OCI-LY7 (cell line): ENCODE data around the gene MAEA.

ENCODE experiments used
- EZH2phosphoT487 ChIP-seq: fragments of 200-600 bp; sonication (generic); IDR thresholded peaks from 2 replicates; pipeline ENCODE4 v1.6.1; 2018; ENCODE audit warnings: low read depth, borderline replicate concordance, mild to moderate bottlenecking, mixed run types, antibody characterized with exemption, low read length, moderate library complexity, mixed read lengths
- TF ChIP-seq, protein P1 (sequence below): fragments of 200-600 bp; sonication (generic); conservative IDR thresholded peaks from 2 replicates; pipeline ENCODE4 v1.5.1; 2014; ENCODE audit warnings: mild to moderate bottlenecking, antibody characterized with exemption, low read length, moderate library complexity, mixed read lengths

DNA sequence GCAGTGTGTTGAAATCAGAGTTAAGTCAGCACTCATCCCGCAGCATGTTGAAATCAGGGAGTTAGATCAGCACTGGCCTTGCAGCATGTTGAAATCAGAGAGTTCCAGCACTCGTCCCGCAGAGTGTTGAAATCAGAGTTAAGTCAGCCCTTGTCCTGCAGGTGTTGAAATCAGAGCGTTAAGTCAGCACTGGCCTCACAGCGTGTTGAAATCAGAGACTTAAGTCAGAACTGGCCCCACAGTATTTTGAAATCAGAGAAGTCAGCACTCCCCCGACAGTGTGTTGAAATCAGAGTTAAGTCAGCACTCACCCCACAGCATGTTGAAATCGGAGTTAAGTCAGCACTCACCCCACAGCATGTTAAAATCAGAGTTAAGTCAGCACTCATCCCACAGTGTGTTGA is 46.4 kb downstream of the MAEA start:
- TF ChIP-seq, protein P1, sequence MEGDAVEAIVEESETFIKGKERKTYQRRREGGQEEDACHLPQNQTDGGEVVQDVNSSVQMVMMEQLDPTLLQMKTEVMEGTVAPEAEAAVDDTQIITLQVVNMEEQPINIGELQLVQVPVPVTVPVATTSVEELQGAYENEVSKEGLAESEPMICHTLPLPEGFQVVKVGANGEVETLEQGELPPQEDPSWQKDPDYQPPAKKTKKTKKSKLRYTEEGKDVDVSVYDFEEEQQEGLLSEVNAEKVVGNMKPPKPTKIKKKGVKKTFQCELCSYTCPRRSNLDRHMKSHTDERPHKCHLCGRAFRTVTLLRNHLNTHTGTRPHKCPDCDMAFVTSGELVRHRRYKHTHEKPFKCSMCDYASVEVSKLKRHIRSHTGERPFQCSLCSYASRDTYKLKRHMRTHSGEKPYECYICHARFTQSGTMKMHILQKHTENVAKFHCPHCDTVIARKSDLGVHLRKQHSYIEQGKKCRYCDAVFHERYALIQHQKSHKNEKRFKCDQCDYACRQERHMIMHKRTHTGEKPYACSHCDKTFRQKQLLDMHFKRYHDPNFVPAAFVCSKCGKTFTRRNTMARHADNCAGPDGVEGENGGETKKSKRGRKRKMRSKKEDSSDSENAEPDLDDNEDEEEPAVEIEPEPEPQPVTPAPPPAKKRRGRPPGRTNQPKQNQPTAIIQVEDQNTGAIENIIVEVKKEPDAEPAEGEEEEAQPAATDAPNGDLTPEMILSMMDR = no peak
- no peak for TF ChIP-seq EZH2phosphoT487
